Inflammatory macrophage (primary cell): ENCODE data around the gene OGFOD1.

Experiments
- DNase-seq, 2 donors: peaks; one replicate each; pipeline ENCODE4 v3.0.0-alpha.2; 2020 to 2022
- total RNA-seq, 18 experiments: gene quantifications; one replicate each; lab custom pipeline; 2026; ENCODE audit warnings: mixed read lengths in 6 of 18, inconsistent platforms in 2 of 18; lab: John Stamatoyannopoulos, UW

OGFOD1 gene
- 19.0 to 62.0 (median 39.4) reads per million in 18 experiments for total RNA-seq

DNA sequence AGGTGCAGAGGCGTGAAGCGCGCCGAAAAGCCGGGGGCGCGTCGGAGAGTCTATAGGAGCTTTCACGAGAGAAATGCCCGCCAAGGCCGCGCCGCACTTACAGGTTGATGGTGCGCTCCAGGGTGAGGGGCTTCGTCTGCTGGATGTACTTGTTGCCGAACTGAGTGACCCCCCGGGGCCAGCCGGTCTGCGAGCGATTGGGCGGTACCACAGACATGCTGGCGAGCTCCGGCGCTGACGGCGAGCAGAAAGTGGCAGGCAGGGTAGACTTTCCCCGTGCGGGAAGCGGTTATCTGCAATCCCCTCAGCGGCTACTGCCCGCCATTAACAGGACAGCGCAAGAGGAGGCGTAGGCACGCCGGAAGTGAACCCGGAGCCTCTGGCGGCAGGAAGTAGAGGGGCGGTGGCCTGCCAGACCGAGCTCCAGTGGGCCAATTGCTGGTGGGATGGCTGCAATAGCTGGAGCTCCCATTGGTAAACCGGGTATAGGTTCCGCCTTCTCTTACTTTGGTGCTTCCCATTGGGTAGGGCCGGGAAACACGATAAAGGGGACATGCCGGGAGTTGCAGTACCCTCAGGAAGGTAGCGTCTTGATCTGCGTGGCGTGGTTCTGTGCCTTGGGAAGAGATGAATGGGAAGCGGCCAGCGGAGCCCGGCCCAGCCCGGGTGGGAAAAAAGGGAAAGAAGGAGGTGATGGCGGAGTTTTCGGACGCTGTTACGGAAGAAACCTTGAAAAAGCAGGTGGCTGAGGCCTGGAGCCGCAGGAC is at the start of gene OGFOD1, which contains the start of gene NUDT21:
Gene OGFOD1 (plus strand): TSS at position 569 of the 767 bp plus-strand sequence. CDS start 59 bp downstream, at position 628.
Gene NUDT21 (minus strand): TSS at position 347 of the 767 bp plus-strand sequence. CDS start 130 bp downstream, at position 217.
- peak; percentile 97 to 98 for DNase-seq

DNA sequence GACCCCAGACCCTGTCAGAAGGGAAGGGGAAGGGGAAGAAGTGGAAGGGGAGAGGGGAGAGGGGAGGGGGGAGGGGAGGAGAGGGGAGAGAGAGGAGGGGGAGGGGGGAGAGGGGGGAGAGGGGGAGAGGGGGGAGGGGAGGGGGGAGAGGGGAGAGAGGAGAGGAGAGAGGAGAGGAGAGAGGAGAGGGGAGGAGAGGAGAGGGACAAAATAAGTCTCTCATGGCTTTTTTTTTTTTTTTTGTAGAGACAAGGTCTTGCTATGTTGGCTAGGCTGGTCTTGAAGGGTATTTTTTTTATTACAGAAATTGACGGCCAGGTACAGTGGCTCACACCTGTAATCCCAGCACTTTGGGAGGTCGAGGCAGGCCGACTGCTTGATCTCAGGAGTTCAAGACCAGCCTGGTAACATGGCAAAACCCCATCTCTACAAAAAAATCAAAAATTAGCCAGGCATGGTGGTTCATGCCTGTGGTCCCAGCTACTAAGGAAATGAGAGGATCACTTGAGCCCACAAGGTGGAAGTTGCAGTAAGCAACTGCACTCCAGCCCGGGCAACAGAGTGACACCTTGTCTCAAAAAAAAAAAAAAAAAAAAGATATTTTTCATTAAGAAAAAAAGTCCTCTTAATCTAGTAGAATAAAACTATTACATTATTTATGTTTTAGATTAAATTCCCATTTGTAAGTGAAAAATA is 45.2 kb upstream of the OGFOD1 start:
- peak in 1 of 2 donors; percentile 0 for DNase-seq

DNA sequence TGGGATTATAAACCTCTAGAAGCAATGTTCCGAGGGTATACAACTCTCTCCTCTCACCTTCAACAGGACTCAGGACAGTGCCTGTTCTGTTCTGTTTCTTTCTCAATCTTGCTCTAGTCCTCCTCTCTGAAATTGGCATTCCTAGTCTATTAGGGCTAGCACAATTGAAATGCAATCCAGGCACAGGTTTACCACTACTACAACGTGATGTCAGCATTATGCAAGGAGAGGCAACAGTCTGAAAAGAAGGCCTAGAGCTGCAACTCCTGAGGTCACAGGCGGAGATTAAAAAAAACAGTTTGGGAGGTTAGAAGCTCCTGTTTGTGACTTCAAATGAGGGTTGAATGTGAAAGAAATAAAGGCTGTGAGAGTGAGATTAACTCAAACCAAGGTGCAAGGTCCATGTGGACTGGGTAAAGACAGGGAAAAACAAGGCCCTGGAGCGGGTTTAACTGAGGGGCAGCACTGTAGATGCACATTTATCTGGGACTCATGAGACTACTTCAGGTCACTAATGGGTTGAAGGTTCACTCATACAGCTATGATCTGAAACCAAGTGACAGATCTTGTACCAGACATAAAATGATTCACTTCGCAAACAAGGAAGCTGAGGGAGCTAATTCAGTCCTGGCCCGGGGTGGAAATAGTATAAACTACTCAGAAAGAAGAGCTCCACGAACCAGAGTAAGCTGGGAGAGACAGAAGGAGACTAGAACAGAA is 42.8 kb upstream of the OGFOD1 start:
- DNase-seq = peak; percentile 2 to 25

DNA sequence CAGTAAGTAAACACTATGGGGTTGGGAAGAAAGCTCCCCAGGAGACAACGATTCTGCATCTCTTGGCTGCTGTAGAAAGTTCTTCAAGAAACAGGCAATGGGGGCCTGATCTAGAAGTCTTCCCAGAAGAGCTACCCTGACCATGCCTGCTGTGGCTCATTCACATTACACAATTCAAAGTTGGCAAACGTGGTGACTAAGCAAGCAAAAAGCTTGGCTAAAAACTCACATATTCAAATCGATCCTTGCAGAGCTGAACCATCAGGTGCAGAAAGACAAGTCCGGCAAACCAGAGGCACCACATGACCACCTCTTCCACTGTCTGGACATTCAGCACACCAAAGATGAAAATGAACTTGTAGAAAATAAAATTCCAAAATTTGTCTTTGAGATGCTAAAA is 42.2 kb upstream of the OGFOD1 start:
- DNase-seq = peak; percentile 48 to 73

GRCh38 chr16:56411123-56411522 is 40.2 kb upstream of the OGFOD1 start:
- DNase-seq = peak in 1 of 2 donors; percentile 1

DNA sequence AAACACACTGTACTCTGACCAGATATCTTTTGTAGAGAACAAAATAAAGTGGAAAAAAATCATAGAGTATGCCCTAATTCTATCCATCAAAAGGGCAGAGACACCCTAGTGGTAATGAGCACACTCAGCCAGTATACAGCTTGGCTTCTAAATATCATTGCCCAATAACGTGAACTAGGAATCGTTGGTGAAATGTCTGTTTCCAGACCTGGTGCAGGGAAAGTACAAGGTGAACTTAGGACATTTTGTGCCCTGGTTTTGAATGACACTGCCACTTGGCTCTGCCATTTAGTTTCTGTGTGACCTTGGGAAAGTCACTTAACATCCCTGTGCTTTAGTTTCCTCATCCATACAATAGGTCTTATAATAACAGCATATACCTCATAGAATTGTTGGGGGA is 39.7 kb upstream of the OGFOD1 start:
- DNase-seq = no peak

GRCh38 chr16:56413381-56413780 is 38.0 kb upstream of the OGFOD1 start:
- peak; percentile 49 to 57 for DNase-seq

- DNase-seq = peak in 1 of 2 donors; percentile 1
These were observed 37.0 kb upstream of the OGFOD1 start for GRCh38 chr16:56414366-56414765.

GRCh38 chr16:56415875-56416274 is 35.5 kb upstream of the OGFOD1 start:
- DNase-seq = peak; percentile 79

GRCh38 chr16:56417138-56417537 is 34.2 kb upstream of the OGFOD1 start:
- DNase-seq = peak in 1 of 2 donors; percentile 2

- DNase-seq = no peak
These were observed 31.4 kb upstream of the OGFOD1 start for GRCh38 chr16:56419740-56420548.

- DNase-seq = no peak
These were observed 30.7 kb upstream of the OGFOD1 start for GRCh38 chr16:56420613-56421012.

GRCh38 chr16:56421313-56421712 is 30.0 kb upstream of the OGFOD1 start:
- no peak for DNase-seq

DNA sequence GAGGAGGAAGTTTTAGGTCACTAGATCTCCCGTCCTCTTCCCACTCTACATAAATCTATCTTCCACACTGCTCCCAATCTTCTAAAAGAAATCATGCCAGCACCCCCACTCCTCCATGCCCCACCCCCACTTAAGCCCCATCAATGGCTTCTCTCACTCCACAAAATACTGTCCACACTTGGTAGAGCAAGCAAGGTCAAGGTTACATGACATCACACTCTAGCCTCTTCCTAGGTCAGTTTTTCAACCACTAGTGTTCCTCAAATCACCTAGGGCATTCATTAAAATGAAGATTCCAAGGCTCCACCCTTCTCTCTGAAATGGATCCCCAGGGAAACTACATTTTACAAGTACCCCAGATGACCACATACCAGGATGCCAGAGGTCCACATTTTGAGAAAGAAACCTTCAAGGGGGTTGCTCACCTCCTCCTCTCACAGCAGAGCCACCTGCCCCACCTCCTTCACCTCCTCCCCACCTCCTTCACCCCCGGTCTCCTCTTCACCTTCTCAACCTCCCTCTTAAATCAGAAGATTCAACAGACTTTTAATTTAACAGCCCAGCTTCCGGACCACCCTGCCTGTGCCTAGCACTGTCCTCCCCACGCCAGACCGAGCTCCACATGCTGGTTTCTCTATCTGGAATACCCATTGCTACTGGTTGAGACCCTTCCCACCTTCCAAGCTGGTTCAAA is 29.2 kb upstream of the OGFOD1 start:
- DNase-seq = no peak

DNA sequence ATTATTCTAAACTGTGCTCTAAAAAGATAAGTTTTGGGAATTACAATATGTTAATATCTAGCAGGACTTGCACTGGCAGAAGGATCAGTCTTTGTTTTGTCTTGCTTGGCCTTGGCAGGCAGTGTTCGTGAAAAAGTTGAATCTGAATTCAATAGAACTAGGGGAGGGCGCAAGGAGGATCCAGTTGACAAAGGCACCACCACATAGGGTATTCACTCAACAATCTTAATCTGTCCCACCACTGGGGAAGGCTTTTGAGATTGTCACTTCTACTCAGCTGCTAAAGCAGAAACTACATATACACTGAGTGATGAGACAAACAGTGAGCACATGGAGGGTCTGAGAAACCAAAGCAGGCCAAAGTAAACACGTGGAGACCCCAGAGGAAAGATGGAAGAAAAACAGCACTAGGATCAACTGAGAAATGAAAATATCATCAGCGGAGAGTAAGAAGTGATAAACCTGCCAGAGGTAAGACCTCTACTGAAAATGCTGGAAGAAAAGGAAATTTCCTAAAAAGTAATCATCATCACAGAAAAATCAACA is 28.4 kb upstream of the OGFOD1 start:
- no peak for DNase-seq

GRCh38 chr16:56423584-56424403 is 27.6 kb upstream of the OGFOD1 start:
- DNase-seq = peak; percentile 46 to 55

GRCh38 chr16:56424404-56424764 is 27.0 kb upstream of the OGFOD1 start:
- DNase-seq = no peak

DNA sequence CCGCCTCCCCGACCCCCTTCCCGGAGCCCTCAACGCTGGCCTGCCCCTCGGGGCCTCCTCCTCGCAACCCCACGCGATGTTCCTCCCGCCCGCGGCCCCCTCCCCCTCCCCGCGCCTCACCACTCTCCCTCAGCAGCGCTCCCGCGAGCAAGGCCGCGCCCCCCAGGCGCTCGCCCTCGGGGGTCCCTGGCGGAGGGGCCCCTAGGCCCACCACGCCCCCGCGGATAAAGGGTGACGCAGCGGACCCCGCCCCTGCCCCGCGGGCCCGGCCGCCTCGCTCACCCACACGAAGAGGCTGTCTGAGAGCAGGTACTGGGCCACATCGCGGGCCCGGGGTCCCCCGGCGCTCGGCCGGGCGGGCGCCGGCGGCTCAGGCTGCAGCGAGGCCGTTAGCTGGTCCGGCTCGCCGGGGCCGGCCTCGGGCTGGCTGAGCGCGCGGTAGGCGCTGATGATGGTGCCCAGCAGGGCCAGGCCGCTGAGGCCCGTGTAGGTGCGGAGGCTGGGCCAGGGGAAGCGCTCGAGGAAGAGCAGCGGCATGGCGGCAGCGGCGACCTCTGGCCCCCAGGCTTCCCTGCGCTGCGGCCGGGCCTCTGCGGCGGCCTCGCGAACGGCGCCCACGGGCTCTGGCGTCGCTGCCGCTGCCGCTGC is 26.4 kb upstream of the OGFOD1 start:
- DNase-seq = no peak

- DNase-seq = peak; percentile 81 to 94
These were observed 25.9 kb upstream of the OGFOD1 start, which contains the start of gene AMFR for GRCh38 chr16:56425439-56425832. AMFR (minus strand) TSS chr16:56425545; CDS start chr16:56425327, 218 bp downstream.

- DNase-seq = no peak
These were observed 24.8 kb upstream of the OGFOD1 start for GRCh38 chr16:56426585-56426984.
